NCI-H2107 treated with DMSO at 0.1 percent for 48 hours (cell line): Measurements from ENCODE around the gene BMP8A.
"Not testable (repeated sequence)": the region's sequence is repeated elsewhere in the genome, so short reads cannot be mapped to it uniquely, and the experiment has no call there.

Experiments
- DNase-seq: peaks from one replicate; lab custom pipeline; 2025; ENCODE audit not compliant: unreplicated experiment; lab: John Stamatoyannopoulos, UW

BMP8A gene

GRCh38 chr1:39504436-39504835 is 13.0 kb downstream of the BMP8A start:
- DNase-seq = not testable (repeated sequence)

- DNase-seq = no peak
Measured at GRCh38 chr1:39505289-39505688, 13.9 kb downstream of the BMP8A start.

DNA sequence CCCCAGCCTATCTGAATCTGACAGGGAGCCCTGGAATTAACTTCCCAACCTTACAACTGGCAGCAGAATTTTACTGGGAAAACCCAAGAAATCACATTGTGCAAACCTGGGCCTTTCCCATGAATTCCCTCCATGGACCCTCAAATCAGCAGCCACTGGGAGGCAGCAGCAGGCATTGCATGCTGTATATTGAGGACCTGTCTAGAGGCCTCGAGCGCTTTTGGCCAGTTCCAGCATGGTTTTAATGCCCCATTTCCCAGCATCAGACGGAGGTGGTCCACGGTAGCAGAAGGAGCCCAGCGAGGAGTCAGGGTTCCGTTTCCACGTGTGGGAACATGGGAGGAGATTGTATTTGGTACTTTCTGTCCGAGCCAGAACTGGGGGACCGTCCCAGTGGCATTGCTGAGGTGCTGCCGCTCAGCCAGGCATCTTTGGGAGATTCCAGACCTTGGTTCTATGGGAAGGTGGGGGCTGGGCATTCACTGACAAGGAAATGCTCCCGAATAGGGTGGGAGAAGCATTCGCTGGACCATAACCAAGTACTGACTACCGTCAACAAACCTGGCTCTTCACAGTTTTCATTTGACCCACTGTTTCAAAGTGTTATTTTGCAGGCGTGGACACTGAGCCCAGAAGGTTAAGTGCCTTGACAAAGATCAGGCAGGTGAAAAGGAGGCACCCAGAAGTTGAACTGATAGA is 15.9 kb downstream of the BMP8A start:
- peak; percentile 93 for DNase-seq

DNA sequence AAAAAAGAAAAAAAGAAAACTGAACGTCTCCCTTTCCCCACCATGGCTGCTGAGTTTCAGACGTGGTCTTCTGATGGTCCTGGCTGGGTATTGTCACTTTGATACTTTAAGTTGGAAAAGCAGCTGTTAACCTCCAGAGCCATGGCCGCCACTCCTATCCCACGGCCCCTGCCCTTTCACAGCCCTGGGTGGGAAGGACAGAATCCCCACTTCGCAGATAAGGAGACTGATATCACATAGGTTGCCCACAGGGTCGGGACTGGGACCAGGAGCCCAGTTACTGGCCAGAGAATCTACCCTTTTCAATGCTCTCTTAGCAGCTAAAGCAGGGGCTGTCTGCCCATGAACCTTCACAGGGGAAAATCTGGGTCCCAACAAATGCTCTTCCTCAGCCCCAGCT is 16.8 kb downstream of the BMP8A start:
- no peak for DNase-seq

GRCh38 chr1:39508857-39509305 is 17.4 kb downstream of the BMP8A start:
- DNase-seq = no peak

- DNase-seq = no peak
Measured at GRCh38 chr1:39509360-39510009, 18.0 kb downstream of the BMP8A start.

- not testable (repeated sequence) for DNase-seq
Measured at GRCh38 chr1:39510570-39511186, 19.2 kb downstream of the BMP8A start.

DNA sequence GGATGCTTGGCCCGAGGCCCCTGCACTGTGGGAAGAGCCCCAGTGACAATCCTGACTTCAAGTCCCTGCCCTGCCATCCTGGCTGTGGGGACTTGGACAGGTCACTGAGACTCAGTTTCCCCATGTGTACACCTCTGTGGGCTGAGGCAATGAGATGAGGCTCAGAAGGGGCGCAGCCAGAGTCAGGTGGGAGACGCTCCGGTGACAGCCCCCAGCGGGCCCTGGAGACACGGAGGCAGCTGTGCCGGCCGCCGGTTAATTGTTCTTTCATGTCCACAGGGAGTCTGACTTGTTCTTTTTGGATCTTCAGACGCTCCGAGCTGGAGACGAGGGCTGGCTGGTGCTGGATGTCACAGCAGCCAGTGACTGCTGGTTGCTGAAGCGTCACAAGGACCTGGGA is 20.0 kb downstream of the BMP8A start:
- DNase-seq = not testable (repeated sequence)

DNA sequence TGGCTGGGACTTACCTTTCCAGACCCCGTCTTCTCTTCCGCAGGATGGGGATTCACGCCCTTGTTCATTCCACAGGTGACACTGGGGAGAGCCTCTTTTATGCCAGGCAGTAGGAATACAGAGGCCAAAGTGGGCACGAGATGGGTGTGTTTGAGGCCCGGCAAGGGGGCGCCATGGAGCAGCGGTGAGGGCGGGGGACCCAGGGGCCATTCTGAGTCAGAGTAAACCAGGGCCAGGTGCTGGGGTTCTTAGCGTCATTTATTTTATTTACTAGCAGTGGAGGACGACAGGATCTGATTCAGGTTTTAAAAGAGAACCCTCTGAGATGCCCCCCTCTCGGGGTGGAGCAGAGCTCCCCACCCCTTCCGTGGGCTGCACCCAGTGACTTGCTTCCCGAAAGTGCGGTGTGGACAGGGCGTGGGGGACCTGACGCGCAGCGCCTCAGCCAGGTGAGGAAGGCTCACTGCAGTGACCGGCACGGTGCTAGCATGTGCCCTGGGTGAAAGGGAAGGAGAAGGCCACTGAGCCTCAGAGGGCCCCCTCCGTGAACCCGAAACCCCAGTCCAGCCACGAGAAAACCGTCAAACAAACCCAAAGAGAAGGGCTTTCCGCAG is 20.9 kb downstream of the BMP8A start:
- DNase-seq = not testable (repeated sequence)

- DNase-seq = not testable (repeated sequence)
Measured at GRCh38 chr1:39514710-39515124, 23.3 kb downstream of the BMP8A start.

GRCh38 chr1:39515131-39516086 is 24.0 kb downstream of the BMP8A start:
- DNase-seq = not testable (repeated sequence)

- not testable (repeated sequence) for DNase-seq
Measured at GRCh38 chr1:39516841-39517240, 25.4 kb downstream of the BMP8A start.

- DNase-seq = not testable (repeated sequence)
Measured at GRCh38 chr1:39517936-39518335, 26.5 kb downstream of the BMP8A start.

- DNase-seq = not testable (repeated sequence)
Measured at GRCh38 chr1:39519376-39519775, 27.9 kb downstream of the BMP8A start.

DNA sequence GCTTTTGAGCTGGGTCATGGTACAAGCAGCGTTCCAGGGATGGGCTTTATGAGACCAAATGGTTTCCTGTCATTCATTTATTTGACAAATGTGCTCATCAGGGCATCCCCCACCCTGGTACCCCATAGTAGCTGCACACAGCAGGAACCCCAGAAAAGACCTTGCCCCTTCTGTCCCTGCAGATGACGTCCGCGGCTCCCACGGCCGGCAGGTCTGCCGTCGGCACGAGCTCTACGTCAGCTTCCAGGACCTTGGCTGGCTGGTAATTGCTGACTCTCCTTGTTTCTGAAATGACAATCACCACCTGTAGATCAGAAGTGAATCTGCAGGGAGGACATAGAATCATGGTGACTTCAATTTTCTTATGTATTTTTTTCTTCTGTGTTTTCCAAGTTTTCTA is 30.8 kb downstream of the BMP8A start:
- DNase-seq = not testable (repeated sequence)

DNA sequence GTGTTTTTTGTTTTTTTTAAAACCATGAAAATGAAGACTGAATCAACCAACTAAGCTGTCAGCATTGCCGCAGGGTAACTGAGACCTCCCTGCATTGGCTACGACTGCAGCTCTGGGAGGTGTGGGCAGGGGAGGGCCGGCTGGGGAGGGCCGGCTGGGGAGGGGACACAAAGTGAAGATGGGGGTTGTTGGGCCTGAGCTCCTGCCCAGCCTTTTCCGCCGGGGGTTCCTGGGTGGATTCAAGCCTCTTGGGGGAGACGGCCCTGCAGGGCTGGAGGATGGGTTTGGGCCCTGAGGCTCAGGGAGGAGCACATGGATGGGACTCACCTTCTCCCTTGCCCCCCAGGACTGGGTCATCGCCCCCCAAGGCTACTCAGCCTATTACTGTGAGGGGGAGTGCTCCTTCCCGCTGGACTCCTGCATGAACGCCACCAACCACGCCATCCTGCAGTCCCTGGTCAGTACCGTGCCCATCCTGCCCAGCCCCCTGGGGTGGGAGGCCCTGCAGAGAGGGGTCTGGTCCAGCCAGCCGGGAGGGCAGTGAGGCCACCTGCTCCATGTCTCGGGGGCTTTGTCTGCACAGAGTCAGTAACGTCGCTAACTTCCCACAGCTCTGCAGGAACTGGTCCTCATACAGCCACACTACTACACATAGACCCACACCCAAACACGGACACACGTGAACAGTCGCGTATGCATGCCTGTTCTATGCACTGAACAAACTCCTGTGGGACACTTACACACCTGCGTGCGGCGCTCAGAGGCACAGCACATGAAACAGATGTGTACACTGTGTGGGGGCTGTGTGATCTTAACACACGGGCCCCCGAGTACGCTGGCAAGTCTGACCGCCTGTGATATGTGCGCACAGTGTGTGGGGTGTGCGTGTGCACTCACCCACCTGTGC is 31.5 kb downstream of the BMP8A start:
- no peak for DNase-seq

DNA sequence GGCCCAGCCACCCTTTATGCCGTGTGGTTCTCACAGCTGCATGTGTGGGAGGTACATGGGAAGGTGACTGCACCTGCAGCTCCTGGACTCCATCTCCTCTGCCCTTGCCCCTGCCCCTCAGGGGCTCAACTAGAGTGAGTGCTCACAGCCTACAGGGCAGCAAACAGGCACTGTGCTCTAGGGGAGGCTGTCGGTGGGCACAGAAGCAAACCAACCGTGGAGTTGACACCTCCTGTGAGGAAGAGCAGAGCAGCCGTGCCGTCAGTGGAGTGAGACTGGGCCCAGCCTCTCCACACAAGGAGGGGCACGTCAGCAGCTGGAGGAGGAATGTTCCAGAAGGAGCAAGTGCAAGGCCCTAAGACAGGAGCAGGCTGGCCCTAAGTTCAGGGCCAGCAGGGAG is 32.7 kb downstream of the BMP8A start:
- DNase-seq = no peak

DNA sequence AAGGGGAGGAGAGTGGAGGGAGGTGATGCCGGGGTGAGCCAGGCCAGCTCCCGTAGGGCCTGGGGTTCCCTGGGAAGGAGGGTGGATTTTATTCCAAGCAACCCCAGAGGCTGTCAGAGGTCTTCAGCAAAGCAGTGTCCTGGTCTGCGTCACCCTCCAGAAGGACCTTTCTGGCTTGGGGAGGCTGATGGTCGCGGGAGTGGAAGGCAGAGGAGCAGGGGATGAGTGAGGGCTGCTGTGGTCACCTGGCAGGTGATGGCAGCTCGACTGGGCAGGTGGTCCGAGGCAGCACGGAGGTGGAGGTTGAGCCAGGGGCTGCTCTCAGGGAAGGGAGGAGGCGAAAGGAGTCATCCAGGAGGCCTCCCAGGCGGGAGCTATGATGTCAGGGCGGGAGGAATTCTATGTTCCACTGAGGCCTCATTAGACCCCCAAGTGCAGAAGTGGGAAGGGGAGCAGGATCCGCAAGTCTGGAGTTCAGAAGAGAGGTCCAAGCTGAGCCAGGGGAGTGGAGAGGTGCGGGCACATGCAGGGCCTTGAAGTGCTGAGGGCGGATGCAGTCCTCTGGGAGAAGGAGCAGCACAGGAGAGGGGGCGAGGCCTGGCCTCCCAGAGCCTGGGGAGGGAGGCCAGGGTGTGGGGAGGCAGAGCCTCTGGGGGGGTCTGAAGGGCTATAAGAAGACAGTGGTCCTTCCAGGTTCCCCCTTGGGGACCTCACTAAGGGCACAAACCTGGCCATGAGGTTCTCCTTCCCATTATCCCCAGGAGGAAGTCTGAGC is 33.3 kb downstream of the BMP8A start:
- no peak for DNase-seq
